Myocyte (in vitro differentiated cells): ENCODE measurements around the gene SMYD1. TPM values are rescaled to one million over a fixed set of nuclear protein-coding genes. Genes with fewer than 3 reads are reported as not detected.

ENCODE experiments used
- DNase-seq: peaks from one replicate; pipeline ENCODE4 v3.0.0-alpha.2; 2012; ENCODE audit warnings: low read depth
- total RNA-seq: library from RNA; depleted of rRNA; stranded (reverse); fragments of >200 nt; gene quantifications from 2 replicates; pipeline ENCODE4 v1.2.3, GENCODE V29; 2014

The SMYD1 gene
- total RNA-seq, 1 donor from 2014 or later = 243 TPM

GRCh38 chr2:88086401-88086800 lies 18.8 kb downstream of the SMYD1 start:
- DNase-seq = no peak

DNA sequence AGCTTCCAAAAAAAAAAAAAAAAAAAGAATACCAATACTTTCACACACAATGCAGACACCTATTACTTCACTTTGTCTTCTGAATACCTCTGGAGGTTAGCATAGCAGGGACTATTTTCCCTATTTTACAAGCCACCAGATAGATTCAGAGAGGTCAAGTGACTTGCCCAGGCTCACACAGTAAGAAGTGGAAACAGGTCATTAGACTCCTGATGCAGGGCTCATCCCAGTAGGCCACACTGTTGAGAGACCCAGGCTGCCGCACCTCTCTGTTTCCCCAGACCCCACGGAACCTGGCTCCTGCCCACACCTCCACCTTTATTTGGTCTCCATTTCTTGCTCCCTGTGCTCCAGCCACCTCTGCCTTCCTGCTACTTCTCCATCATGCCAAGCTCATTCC lies 19.4 kb downstream of the SMYD1 start:
- DNase-seq = no peak

DNA sequence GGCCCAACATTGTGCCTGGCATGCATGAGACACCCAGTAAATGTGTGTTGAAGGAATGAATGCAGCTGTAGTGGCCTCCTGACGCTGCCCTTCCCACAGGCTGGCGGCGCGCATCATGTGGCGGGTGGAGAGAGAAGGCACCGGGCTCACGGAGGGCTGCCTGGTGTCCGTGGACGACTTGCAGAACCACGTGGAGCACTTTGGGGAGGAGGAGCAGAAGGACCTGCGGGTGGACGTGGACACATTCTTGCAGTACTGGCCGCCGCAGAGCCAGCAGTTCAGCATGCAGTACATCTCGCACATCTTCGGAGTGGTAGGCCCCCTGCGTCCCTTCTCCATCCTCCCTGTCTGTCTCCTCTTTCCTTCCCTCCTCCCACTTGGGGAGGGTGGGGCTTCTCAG lies 20.1 kb downstream of the SMYD1 start:
- DNase-seq = no peak

- DNase-seq = no peak
Observed at GRCh38 chr2:88088999-88089398, 21.4 kb downstream of the SMYD1 start.

- DNase-seq = no peak
Observed at GRCh38 chr2:88090446-88091283, 23.0 kb downstream of the SMYD1 start.

- no peak for DNase-seq
Observed at GRCh38 chr2:88091943-88092342, 24.3 kb downstream of the SMYD1 start.

- no peak for DNase-seq
Observed at GRCh38 chr2:88092773-88093172, 25.1 kb downstream of the SMYD1 start.

DNA sequence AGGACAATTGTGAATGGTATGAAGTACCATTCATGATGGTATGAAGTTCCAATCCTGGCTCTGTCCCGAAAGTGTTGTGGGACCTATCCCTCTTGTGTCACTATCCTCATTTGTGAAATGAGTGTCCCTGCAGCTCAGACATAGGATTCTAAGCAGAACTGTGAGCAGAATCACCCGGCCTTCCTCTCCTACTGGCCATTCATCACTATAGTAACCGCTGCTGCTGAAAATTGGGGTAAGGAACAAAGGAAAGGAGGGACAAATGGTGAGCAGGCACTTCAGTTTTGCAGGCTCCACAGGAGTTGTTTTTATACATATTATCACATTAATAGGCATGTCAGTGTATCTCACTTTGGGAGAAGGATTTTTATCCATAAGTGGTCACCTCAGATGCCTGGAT lies 27.4 kb downstream of the SMYD1 start:
- DNase-seq = no peak

GRCh38 chr2:88096708-88097107 lies 29.1 kb downstream of the SMYD1 start:
- no peak for DNase-seq

DNA sequence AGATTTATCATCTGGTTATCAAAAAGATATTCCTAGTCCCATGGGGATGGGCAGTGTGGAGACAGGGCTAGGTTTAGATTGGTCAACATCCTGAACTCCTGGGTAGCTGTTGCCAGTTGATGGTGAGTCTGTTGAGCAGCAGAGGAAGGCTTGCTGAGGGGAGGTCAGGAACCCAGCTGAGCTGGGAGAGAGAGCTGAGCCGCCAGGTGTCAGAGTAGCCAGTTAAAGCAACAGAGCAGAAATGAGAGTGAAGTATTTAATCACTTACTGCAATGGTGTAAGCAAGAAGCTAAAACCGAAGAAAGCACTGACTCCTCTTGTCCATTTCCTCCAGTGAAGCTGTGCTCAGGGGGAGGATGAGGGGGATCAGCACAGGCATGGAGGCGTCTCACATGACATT lies 29.6 kb downstream of the SMYD1 start:
- no peak for DNase-seq

DNA sequence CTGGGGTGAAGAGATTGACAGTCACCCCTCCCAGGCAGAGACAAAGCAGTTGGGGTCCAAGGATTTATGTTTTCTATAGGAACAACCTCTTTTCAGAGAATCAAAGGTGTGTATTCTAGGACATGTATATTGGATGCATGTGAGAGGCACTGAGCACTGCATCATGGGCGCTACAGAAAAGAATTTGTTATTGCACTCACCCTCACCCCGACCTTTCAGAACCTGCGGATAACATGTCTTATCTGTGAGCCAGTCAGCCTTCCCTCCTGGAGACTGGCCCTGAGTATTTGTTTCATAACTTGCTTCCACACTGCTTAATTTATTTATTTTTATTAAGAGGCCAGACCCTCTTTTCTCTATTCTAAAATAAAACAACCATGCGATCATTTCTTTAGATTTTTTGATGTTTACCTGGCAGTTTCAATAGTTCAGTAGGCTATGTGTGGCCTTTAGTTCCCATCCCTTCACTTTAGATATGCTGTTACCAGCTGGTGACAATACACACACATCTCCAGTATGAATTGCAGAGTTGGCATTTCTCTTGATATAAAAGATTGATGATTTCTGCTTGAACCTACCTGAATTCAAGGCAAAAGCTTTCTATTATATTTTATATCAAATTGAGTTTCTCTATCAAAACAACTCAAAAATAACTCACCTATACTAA lies 30.4 kb downstream of the SMYD1 start:
- DNase-seq = no peak

GRCh38 chr2:88098558-88098900 lies 30.9 kb downstream of the SMYD1 start:
- no peak for DNase-seq

DNA sequence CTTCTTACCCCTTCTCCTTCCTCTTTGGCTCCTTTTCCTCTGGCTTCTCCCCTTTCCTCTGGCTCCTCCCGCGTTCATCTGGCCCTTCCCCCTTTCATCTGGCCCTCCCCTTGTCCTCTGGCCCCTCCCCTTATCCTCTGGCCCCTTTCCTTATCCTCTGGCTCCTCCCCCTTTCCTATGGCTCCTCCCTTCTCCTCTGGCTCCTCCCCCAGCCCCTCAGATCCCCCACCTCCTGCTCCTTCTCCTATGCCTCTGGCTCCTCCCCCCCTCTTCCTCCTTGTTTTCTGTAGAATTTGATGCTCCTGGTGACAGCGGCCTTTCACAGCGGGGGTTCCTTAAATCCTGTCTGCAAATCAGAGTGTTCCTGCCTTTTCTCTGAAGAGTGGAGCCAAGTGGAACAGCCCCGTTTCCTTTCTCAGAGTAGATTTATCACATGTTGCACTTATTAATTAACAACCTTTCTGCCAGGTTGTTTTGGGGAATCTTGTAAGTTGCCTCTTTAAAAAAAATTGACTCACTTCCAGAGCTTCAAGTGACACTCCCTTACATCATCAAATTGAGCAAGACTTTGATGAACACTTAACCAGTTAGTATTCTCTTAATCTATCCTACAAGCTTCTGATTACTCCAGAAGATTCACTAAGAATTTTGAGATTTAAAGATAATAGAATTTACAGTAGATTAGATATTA lies 32.3 kb downstream of the SMYD1 start:
- DNase-seq = no peak

DNA sequence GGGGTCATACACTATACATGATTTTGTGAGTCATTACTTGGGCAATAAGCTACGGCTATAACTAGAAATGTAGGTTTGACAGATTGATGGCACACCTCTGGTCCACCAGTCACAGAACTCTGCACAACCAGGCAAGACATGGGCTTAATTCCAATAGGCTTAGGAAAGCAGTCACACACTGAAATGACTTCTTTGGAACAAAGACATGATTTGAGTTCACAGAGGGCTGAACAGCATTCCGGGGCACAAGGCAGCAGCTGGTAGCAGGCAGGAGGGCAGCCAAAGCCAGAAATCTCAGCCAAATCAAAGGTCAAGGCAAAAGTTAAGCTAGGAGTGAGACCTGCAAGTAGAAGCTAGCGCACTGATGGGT lies 32.8 kb downstream of the SMYD1 start:
- peak; percentile 36 for DNase-seq

- DNase-seq = no peak
Observed at GRCh38 chr2:88108796-88109195, 41.2 kb downstream of the SMYD1 start.

DNA sequence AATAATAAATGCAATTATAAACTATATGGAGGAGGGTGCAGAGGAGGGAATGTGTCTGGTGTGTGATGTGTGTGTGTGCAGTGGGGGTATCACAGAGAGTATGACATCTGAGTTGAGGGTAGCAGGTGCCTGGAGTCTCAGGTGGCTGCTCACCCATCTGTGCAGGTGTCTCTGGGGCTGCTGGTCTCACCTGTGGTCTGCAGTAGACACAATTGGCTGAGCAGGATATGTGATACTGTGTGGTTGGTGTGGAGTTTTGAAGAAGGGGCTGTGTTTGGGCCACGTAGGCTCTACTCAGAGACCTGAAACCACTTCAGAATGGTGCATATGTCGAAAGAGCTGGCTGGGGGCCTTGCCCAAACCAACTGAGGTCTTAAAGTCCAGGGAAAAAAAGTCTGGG lies 43.2 kb downstream of the SMYD1 start:
- no peak for DNase-seq

- DNase-seq = no peak
Observed at GRCh38 chr2:88113069-88113468, 45.4 kb downstream of the SMYD1 start.

DNA sequence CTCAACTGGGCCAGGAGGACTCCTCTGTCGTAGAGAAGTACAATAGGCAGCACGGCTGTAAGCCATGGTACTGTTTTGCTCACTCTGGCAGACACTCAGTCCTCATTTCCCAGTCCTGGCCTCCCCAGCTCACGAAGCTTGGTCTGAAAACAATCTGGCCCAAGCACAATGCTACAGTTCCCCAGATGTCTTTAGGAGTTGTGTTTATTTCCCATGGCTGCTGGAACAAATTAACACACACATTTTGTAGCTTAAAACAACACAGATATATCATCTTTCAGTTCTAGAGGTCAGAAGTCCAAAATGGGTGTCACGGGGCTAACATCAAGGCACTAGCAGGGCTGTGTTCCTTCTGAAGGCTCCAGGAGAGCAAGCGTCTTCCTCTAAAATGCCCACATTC lies 47.3 kb downstream of the SMYD1 start:
- DNase-seq = no peak

GRCh38 chr2:88115825-88116518 lies 48.3 kb downstream of the SMYD1 start:
- DNase-seq = no peak

DNA sequence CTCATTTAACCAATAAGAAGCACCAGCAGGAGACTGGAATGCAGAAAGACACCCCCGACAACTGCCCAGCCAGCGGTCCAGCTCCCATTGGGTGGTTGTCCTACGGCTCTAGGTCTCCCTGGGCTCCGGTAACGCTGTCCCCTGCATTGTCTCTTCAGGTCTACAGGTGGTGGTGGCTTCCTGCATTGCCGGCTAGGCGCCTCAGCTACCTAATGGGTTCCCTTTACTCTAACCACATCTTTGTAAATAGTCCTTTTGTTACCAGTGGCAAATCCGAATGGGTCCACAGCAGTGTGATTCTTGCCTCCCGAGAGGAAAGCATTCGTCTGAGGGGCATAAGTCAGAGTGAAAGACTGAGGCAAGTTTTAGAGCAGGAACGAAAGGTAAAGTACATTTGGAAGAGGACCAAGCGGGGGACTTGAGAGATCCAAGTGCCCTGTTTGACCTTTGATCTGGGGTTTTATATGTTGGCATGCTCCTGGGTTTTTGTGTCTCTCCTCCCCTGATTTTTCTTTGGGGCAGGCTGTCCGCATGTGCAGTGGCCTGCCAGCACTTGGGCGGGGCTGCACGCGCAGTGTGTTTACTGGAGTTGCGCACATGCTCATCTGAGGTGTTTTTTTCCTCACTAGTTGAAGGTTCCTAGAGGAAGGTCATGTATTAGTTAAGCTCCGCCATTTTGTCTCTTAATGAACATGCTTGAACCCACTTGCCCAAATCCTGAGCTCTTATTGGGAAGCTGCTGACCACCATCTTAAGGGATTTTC lies 49.2 kb downstream of the SMYD1 start:
- DNase-seq = no peak

DNA sequence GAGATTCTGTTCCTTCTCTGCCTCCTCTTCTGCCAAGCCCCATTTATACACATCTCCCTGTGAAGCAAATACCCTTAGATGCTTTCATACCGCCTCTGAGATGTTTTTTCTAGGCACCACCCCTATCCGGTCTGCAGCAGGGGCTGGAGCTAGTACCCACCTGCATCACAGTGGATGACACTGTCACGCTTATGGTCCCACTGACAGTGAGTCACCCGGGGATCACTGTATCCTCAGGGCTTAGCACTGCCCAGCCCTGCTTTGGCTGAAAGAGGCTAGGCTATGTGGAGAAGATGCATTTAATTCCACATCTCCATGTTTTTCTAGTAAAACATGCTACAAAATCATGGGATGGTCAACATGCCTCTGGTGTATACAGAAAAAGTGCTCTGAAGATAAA lies 50.3 kb downstream of the SMYD1 start:
- DNase-seq = no peak
